ENCODE results near the gene SLC35E4.

DNA sequence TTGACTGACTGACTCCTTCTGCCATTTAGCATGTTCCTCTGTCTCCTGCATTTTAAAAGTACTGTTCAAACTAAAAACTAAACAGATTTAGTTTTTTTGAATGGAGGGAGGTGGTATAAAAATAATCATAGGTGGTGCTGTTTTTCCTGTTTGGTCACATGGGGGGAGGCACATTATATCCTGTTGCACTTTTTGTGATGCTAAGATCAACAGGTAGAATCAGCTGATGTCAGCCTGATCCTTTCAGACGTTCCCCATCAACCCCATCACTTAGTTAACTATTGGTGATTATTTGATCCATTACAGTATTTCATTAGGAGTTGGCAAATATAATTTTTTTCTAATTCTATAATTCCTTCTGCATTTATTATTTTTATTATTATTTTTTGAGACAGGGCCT, 54.0 kb downstream of the SLC35E4 start:
- TF ChIP-seq, protein P1, sequence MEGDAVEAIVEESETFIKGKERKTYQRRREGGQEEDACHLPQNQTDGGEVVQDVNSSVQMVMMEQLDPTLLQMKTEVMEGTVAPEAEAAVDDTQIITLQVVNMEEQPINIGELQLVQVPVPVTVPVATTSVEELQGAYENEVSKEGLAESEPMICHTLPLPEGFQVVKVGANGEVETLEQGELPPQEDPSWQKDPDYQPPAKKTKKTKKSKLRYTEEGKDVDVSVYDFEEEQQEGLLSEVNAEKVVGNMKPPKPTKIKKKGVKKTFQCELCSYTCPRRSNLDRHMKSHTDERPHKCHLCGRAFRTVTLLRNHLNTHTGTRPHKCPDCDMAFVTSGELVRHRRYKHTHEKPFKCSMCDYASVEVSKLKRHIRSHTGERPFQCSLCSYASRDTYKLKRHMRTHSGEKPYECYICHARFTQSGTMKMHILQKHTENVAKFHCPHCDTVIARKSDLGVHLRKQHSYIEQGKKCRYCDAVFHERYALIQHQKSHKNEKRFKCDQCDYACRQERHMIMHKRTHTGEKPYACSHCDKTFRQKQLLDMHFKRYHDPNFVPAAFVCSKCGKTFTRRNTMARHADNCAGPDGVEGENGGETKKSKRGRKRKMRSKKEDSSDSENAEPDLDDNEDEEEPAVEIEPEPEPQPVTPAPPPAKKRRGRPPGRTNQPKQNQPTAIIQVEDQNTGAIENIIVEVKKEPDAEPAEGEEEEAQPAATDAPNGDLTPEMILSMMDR (IDR thresholded peaks at IDR 0.05; ENCODE audit: borderline replicate concordance, extremely low read depth, low read length, poor library complexity, severe bottlenecking), result no peak
- no peak for TF ChIP-seq EZH2 (IDR thresholded peaks at IDR 0.05; ENCODE audit: borderline replicate concordance, low read depth, low read length, severe bottlenecking)
